GM21528 (cell line): ENCODE data around the gene OOSP4B.
"Not testable (repeated sequence)": the region's sequence is repeated elsewhere in the genome, so short reads cannot be mapped to it uniquely, and the experiment has no call there.

Source experiments
- ATAC-seq: cut with Tn5 transposase; IDR thresholded peaks from one replicate; pipeline ENCODE4 v1.9.1; 2021; ENCODE audit warnings: mild to moderate bottlenecking, moderate library complexity; ENCODE audit not compliant: unreplicated experiment, low FRiP score

The OOSP4B gene

DNA sequence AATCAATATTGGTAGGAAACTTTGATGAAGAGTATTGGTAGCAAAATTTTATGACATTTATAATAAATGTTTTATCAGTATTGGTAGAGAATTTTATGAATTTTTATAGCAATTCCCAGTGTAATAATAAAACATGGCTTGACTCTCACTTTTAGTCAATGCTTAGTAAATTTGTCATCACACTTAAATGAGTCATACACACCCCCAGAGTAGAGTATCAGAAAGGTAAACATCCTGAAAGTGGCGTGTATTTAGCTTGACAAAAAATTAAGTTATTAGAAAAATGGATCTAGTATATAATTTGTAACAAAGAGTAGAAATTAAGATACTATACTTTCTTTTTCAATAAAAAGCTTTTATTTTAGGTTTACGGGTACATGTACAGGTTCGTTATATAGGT, 42.1 kb downstream of the OOSP4B start:
- ATAC-seq = no peak

DNA sequence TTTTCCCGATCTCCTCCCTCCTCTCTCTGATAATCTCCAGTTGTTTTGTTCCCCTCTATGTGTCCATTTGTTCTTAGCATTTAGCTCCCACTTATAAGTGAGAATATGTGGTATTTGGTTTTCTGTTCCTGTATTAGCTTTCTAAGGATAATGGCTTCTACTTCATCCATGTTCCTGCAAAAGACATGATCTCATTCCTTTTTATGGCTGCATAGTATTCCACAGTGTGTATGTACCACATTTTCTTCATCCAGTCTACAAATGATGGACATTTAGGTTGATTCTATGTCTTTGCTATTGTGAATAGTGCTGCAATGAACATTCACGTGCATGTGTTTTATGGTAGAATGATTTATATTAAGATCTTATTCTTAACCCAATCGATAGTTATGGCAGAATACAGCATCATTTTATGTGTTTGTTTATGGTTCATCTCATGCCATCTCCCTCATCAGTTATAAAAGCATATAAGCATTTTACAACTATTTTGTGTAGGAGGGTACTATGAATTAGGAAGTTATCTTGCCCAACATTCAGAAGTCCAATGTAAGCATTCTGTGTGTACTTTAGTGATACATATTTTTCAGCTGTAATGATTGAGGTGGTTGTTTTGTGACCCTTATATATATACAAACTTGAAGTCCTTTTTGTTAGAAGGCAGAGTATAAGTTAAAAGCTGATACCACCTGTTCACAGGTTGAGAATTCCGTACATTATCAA, 42.7 kb downstream of the OOSP4B start:
- no peak for ATAC-seq

DNA sequence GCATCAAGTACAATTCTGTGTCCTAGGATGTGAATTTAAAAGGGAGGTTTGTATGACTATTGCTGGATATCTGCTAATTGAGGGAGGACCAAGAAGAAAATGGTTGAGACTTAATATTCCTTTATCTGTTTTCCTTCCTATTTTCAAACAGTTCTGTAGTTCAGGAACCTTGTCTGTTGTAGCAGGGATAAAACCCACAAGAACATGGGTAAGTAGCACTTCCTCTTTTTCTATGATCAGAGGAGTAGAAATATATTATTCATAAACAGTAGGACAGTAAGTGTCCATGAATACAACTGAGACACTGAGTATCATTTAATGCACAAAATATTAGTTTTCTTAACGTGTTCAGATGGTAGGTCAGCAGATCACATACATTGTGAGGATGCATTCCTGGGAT, 47.1 kb downstream of the OOSP4B start:
- ATAC-seq = no peak

DNA sequence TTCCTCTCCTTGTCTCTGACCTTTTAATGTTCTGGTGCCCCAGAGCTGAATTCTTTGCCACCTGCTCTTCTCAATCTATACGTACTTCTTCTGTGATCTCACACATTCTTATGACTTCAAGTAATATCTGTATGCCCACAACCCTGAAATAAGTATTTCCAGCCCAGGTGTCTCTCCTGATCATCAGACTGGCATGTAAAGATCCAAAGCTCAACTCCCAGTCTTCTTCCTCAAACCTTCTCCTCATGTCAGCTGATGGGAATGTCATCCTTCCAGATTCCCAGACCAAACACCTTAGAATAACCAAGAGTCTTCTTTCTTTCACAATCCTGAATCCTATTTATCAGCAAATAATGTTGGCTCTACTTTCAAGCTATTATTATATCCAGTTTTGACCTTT, 48.8 kb downstream of the OOSP4B start:
- ATAC-seq = no peak

DNA sequence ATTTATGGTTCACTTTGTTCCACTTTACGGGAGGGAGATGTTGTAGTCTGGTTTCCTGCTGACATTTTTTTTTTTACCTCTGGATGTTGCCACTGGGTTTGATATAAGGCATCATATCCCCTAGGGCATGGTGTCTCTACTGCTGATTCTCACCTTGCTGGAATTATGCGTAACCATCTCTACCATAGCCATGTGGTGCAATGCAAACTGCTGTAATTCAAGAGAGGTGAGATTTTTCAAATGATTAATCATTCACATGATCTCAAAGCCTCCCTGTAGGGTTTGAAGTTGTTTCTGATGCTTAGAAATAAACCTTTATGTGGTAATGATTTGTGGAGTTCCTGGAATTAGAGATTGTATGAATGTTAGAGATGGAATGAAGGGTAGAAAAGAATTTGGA, 52.5 kb downstream of the OOSP4B start:
- ATAC-seq = no peak

DNA sequence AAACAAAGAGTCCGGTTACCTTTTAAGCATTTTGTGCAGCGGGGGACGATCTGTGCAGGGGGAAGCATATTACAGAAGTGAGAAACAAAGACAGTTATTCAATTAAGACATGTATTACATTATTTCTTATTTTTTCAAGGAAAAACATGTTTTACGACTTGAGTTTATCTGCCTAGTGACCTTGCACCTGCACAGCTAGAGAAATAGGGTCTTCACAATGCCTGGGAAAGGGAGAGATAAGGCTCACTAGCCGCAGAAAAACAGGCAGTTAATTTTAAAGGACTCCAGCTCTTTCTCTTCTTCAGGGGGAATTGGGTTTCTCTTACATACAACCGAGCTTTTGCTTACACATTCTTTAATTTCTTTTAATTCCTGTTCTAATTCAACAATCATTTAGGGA, 54.7 kb downstream of the OOSP4B start:
- ATAC-seq = not testable (repeated sequence)

DNA sequence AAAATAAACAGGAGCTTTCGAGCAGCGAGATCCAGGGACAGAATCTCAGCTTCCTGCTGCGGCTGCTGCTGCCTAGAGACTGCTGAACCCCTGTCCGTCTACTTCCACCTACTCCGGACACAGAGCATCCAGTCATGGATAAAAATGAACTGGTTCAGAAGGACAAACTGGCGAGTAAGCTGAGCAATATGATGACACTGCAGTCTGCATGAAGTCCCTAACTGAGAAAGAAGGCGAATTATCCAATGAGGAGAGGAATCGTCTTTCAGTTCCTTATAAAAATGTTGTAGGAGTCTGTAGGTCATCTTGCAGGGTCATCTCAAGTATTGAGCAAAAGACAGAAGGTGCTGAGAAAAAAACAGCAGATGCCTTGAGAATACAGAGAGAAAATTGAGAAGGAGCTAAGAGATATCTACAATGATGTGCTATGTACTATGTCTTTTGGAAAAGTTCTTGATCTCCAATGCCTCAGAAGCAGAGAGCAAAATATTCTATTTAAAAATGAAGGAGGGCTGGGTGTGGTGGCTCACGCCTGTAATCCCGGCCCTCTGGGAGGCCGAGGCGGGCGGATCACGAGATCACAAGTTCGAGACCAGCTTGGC, 60.3 kb downstream of the OOSP4B start:
- ATAC-seq = no peak

DNA sequence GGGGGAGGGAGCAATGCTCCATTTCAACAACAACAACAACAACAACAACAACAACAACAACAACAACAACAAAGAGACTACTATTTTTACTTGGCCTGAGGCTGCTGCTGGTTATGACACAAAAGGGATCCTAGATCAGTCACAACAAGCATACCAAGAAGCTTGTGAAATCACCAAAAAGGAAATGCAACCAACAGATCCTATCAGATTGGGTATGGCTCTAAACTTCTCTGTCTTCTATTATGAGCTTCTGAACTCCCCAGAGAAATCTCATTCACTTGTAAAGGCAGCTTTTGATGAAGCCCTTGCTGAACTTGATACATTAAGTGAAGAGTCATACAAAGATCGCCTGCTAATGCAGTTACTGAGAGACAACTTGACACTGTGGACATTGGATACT, 61.0 kb downstream of the OOSP4B start:
- no peak for ATAC-seq

DNA sequence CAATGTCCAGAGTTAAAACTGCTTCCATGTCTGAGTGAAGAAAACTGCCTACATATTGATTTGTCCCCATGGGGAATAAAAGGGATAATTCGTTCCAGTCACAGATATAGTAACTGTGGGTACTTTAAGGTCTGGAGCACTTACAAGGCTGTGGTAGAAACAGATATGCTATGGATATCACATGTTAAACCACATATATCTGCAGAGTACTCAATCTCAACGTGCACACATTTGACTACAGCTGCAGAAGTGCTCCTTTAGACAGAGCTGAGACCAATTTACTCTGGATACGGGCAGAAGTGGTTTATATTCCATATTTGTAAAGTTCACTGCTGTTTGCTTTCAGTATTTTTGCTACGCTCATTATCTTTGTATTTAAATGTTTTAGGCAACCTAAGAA, 61.8 kb downstream of the OOSP4B start:
- ATAC-seq = no peak

DNA sequence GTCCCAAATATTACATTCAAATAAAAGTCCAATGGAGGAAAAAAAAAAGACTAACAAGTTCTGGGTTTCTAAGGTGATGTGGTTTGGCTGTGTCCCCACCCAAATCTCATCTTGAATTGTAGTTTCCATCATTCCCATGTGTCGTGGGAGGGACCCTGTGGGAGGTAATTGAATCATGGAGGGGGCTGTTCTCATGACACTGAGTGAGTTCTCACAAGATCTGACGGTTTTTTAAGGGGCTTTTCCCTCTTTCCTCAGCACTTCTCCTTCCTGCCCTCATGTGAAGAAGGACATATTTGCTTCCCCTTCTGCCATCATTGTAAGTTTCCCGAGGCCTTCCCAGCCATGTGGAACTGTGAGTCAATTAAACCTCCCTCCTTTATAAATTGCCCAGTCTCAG, 63.6 kb downstream of the OOSP4B start:
- no peak for ATAC-seq
